ENCODE data around the gene UGT1A8.

Gene UGT1A8

DNA sequence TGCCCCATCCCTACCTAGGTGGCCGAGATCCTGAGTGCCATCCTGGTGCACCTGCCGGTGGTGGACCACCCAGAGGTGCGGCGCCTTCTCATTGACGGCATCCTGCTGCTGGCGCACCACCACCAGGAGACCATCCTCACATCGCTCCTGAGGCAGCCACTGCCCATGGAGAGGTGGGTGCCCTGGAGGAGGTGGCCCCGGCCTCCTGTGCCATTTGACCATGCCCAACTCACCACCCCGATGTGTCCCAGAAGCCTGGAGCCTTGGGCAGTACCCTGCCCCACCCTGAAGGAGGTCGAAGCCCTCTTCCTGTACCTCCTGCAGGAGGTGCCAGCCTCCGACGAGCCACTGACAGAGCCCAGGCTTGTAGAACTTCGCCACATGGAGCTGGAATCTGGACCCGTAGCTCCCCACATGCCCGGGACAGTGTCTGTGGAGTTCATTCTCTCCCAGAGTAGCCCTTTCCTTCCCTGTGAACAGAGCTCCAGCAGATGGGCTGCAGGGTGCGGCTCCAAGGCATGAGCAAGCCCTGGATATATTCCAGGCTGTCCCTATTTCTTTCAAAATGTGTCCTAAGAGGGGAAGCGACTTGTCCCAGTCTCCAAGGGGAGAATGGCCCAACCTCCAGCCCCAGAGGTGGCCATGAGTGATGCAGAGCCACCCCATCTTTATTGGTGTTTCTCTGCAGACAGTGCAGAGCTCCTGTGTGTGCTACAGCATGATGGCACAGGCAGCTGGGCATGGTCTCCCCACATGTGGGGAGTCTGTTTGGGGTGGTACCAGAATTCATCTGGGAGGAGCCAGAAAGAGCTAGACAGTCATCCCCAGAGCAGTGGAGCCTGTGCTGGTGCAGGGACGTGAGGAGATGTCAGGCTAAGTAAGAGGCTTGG, 202.7 kb downstream of the UGT1A8 start:
- DNase-seq (ENCODE audit: low spot score) = no peak

- no peak for DNase-seq (ENCODE audit: low spot score)
Observed at GRCh38 chr2:233820774-233821105, 203.3 kb downstream of the UGT1A8 start.

GRCh38 chr2:233821196-233821595, 203.8 kb downstream of the UGT1A8 start:
- no peak for DNase-seq (ENCODE audit: low spot score)

DNA sequence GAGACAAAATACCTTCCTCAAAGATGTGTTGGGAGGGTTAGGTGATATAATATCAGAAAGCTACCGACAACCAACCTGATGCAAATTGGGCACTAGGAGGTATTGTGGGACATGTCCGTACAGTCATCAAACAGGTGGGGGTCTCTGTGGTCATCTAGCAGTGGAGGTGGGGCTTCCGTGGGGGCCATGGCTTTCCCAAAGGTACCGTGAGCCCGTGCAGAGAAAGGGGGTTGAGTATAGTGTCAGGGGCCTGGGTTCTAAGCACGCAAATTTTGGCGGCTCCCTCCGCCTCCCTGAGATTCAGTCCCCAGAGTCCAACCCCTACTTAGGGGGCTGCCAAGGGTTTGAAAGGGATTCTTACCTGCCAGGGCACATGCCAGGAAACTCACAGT, 204.3 kb downstream of the UGT1A8 start:
- DNase-seq (ENCODE audit: low spot score) = no peak

GRCh38 chr2:233822101-233822771, 204.8 kb downstream of the UGT1A8 start:
- no peak for DNase-seq (ENCODE audit: low spot score)
